ENCODE data around the gene SPDYC.

DNA sequence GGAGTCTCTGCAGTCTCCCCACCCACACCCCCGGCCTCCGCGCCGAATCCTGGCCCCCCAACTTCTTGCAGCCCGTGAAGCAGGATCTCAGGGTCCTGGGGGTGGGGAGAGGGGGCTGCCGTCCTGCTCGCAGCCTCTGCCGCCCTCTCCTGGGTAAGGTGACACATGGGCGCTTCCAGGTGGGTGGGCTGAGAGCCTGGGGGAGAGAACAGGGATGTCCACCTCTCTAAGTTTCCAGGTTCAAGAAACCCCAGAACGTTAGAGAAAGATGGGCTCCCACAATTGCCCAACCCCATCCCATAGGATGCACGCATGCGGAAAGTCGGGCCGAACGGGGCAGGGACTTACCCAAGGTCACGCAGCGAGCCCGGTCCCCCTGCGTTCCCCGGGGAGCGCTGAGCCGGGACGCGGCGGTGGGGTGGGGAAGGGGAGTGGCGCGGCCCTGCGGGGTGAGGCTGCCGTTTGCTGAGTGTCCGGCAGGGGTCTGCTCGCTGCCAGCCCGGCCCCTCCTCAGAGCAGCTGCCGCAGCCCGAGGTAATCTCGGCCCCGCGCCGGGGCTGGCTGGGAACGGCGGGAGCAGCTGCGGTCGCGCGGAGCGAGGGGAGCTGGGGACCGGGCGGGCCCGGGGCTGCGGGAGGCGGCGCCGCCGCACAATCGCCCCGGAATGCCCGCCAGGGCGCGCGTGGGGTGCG is 11.0 kb downstream of the SPDYC start:
- peak; percentile 14 to 30 (median 22) for TF ChIP-seq CTCF (IDR thresholded peaks at IDR 0.05)
- TF ChIP-seq POLR2A (IDR thresholded peaks at IDR 0.05) = no peak

All from testis (tissue), 2 donors.